HFFc6 (cell line): ENCODE measurements around the gene LIMS1. TPM values are rescaled to one million over a fixed set of nuclear protein-coding genes. Genes with fewer than 3 reads are reported as not detected.
A peak's percentile ranks its signal among the peaks of the same experiment; 100 is the strongest.
"Not testable (repeated sequence)": the region's sequence is repeated elsewhere in the genome, so short reads cannot be mapped to it uniquely, and the experiment has no call there.

Experiments used
- DNase-seq: peaks from one replicate; pipeline ENCODE4 v3.0.0-alpha.2; 2018
- H3K27ac Mint-ChIP-seq: 2 replicates; pipeline ENCODE4 v1.8.0; 2020; ENCODE audit warnings: mild to moderate bottlenecking, mixed read lengths
- H3K27me3 Mint-ChIP-seq: 2 replicates; pipeline ENCODE4 v1.8.0; 2021; ENCODE audit warnings: mild to moderate bottlenecking, moderate library complexity, mixed read lengths; ENCODE audit not compliant: insufficient read depth
- H3K36me3 Mint-ChIP-seq: 2 replicates; pipeline ENCODE4 v1.8.0; 2021; ENCODE audit warnings: low read depth, mixed read lengths
- H3K4me1 Mint-ChIP-seq: 2 replicates; pipeline ENCODE4 v1.8.0; 2020; ENCODE audit warnings: low read depth, mixed read lengths
- H3K4me3 Mint-ChIP-seq: 2 replicates; pipeline ENCODE4 v1.8.0; 2020; ENCODE audit warnings: mild to moderate bottlenecking, moderate library complexity, mixed read lengths
- H3K9me3 Mint-ChIP-seq: 2 replicates; pipeline ENCODE4 v1.8.0; 2020; ENCODE audit warnings: mild to moderate bottlenecking, mixed read lengths
- total RNA-seq, 6 experiments: library from RNA; stranded (reverse); fragmentation: NEBNext Ultra II Directional; extraction: Animal tissue kit (Norgen Biotek cat#: 25700); gene quantifications; 2 replicates in 1 of 6; 3 replicates in 5 of 6; pipeline ENCODE4 v1.2.3, GENCODE V29; 2021

The LIMS1 gene
- total RNA-seq, 6 experiments from 2014 or later: 57.0 to 58.7 (median 57.8) TPM

GRCh38 chr2:108657517-108657916, 123.2 kb downstream of the LIMS1 start:
- not testable (repeated sequence) for H3K27ac Mint-ChIP-seq, H3K36me3 Mint-ChIP-seq, H3K27me3 Mint-ChIP-seq, DNase-seq, H3K9me3 Mint-ChIP-seq, H3K4me3 Mint-ChIP-seq
- peaks cover 40% of the 10 kb centered on the region for H3K4me1 Mint-ChIP-seq

- not testable (repeated sequence) for H3K4me3 Mint-ChIP-seq, H3K27ac Mint-ChIP-seq, H3K27me3 Mint-ChIP-seq, H3K36me3 Mint-ChIP-seq, DNase-seq, H3K9me3 Mint-ChIP-seq
- peaks cover 42% of the 10 kb centered on the region for H3K4me1 Mint-ChIP-seq
Observed at GRCh38 chr2:108658553-108658952, 124.3 kb downstream of the LIMS1 start.

DNA sequence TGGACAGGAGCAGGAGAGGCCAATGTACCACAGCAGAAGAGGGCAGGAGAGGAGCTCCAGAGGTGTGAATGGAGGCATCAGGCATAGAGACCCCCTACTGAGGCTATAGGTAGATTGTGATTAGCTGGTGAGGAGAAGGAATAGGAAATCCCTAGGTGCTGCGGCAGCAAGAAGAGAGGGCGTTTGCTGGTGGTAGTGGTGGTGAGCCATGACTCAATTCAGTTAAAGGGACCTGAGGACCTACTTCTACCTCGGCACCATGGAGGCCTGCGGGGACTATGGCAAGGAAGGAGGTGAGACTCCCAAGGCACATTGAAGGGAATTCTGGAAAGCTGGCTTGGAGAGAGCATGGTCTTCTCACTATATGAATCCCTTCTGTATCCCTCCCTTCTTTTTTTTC, 127.2 kb downstream of the LIMS1 start:
- not testable (repeated sequence) for H3K36me3 Mint-ChIP-seq, H3K27me3 Mint-ChIP-seq, H3K4me3 Mint-ChIP-seq, H3K9me3 Mint-ChIP-seq, DNase-seq
- Mint-ChIP-seq H3K27ac (peak overlapping the region; percentile 82), H3K4me1 (peaks cover 31% of the 10 kb centered on the region)

- DNase-seq: peak; percentile 85
- H3K36me3 Mint-ChIP-seq, H3K27me3 Mint-ChIP-seq, H3K9me3 Mint-ChIP-seq: not testable (repeated sequence)
- peak overlapping the region; percentile 82 for H3K27ac Mint-ChIP-seq
- peak overlapping the region; percentile 41 for H3K4me3 Mint-ChIP-seq
- peaks cover 30% of the 10 kb centered on the region for H3K4me1 Mint-ChIP-seq
Observed at GRCh38 chr2:108662207-108662612, 127.9 kb downstream of the LIMS1 start.

DNA sequence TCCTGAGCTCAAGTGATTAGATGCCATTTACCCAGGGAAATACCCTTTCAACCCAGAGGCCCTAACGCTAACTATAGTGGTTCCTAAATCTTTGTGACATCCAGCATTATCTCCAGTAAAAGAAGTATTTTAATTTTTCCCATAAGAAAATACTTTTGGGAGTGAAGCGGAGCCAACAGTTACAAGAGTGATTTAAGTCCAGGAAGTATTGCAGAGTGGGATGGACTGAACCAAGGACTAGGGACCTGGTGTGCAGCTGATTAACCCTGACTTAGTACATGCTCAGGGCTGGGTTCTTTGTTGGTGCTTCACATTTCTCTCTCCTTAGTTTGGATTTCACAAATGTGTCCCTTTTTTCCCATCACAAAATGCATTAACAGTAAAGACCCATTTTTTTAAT, 129.1 kb downstream of the LIMS1 start:
- not testable (repeated sequence) for DNase-seq, H3K4me3 Mint-ChIP-seq, H3K27me3 Mint-ChIP-seq, H3K36me3 Mint-ChIP-seq, H3K9me3 Mint-ChIP-seq
- Mint-ChIP-seq H3K4me1 (peaks cover 26% of the 10 kb centered on the region), H3K27ac (peak overlapping the region; percentile 82; the same call in 1 of the 2 replicates)

DNA sequence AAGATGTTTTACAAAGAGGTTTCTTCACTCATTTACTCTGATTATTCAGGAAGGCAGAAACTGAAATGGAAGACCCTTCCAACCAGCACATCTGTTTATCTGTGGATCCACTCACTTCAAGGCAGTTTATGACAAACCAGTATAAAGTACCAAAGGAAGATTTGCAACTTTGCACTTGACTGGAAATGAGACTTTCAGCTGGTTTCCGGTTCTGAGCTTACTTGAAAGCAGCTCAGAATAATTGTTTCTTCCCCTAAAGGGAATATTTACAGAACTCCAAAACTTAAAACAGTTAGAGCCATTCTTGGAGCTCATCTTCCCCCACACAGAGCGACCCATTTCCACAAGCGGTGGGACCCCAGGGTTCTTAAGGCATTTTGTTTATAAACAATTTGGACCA, 129.8 kb downstream of the LIMS1 start:
- not testable (repeated sequence) for H3K36me3 Mint-ChIP-seq, H3K9me3 Mint-ChIP-seq, H3K4me3 Mint-ChIP-seq, H3K27ac Mint-ChIP-seq, H3K27me3 Mint-ChIP-seq, DNase-seq
- H3K4me1 Mint-ChIP-seq: peaks cover 26% of the 10 kb centered on the region

DNA sequence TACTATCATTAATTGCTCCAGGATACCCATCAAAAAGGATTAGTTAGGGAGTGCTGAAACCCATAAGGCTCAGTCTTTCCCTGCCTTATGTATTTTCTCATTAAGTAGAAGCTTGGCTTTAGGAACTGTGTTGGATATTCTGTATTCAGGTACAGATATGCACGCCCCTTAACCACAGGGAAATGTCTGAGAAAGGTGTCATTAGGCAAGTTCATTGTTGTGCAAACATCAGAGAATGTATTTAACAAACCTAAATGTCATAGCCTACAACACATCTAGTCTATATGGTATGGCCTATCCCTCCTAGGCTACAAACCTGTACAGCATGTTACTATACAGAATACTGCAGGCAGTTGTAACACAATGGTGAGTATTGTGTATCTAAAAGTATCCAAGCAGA, 130.7 kb downstream of the LIMS1 start:
- not testable (repeated sequence) for H3K36me3 Mint-ChIP-seq

GRCh38 chr2:108665975-108666374, 131.7 kb downstream of the LIMS1 start:
- not testable (repeated sequence) for H3K4me3 Mint-ChIP-seq, DNase-seq, H3K36me3 Mint-ChIP-seq, H3K27me3 Mint-ChIP-seq, H3K9me3 Mint-ChIP-seq
- H3K4me1 Mint-ChIP-seq: peaks cover 26% of the 10 kb centered on the region
- peak overlapping the region; percentile 64 for H3K27ac Mint-ChIP-seq

More for the DNA sequence above, 130.7 kb downstream of the LIMS1 start:
- peaks cover 26% of the 10 kb centered on the region for H3K4me1 Mint-ChIP-seq
- not testable (repeated sequence) for H3K27me3 Mint-ChIP-seq, H3K9me3 Mint-ChIP-seq, H3K27ac Mint-ChIP-seq, H3K4me3 Mint-ChIP-seq, DNase-seq

GRCh38 chr2:108667140-108667539, 132.9 kb downstream of the LIMS1 start:
- H3K9me3 Mint-ChIP-seq, DNase-seq: not testable (repeated sequence)

DNA sequence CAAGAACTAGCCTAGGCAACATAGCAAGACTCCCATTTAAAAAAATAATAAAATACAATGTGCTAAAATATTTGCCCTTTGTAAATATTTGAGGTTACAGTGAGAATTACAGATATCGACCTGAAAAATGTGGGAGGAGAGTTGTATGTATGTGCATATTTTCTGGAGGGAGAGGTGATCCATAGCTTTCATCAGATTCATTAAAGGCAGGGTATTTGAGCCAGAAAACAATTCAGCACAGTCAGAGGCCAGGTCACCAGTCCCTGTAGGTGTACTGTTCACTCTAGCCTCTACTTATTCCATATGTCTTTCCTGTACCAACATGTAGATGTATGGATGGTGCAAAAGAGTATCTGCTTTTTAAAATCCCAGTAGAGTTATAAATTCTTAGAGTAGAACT, 136.0 kb downstream of the LIMS1 start:
- H3K4me1 Mint-ChIP-seq, H3K27me3 Mint-ChIP-seq, H3K4me3 Mint-ChIP-seq, H3K36me3 Mint-ChIP-seq, H3K27ac Mint-ChIP-seq, DNase-seq, H3K9me3 Mint-ChIP-seq: not testable (repeated sequence)

More at GRCh38 chr2:108667140-108667539, 132.9 kb downstream of the LIMS1 start:
- peaks cover 15% of the 10 kb centered on the region for H3K4me1 Mint-ChIP-seq
- H3K36me3 Mint-ChIP-seq, H3K27me3 Mint-ChIP-seq, H3K4me3 Mint-ChIP-seq, H3K27ac Mint-ChIP-seq: not testable (repeated sequence)

DNA sequence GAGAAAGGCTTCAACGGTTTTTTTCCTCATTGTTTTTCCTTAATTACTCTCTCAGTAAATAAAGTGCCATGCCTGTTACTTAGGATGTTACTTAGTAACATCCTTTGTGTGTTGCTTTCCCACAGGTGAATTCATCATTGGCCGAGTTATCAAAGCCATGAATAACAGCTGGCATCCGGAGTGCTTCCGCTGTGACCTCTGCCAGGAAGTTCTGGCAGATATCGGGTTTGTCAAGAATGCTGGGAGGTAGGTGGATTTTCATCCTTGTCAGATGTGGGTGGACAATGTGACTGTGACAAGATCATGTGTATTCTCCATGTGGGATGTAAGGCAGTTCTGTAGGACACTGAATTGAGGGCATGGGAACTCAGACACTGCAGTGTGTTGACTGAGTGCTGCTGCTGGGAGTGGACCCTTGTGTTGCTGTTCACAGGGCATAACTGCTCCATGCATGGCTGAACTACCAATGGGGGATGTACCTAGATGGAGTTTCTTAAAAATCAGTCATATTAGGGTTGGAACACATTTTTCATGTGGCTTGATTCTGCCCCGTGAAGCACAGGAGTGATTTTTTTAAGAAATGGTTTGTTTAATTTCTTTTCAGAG, 138.0 kb downstream of the LIMS1 start:
- not testable (repeated sequence) for H3K9me3 Mint-ChIP-seq, H3K36me3 Mint-ChIP-seq, H3K4me1 Mint-ChIP-seq, H3K4me3 Mint-ChIP-seq, DNase-seq, H3K27me3 Mint-ChIP-seq, H3K27ac Mint-ChIP-seq

- peaks cover 29% of the 10 kb centered on the region for H3K4me1 Mint-ChIP-seq
- not testable (repeated sequence) for H3K9me3 Mint-ChIP-seq, H3K27me3 Mint-ChIP-seq
Observed at GRCh38 chr2:108676522-108676921, 142.3 kb downstream of the LIMS1 start.

DNA sequence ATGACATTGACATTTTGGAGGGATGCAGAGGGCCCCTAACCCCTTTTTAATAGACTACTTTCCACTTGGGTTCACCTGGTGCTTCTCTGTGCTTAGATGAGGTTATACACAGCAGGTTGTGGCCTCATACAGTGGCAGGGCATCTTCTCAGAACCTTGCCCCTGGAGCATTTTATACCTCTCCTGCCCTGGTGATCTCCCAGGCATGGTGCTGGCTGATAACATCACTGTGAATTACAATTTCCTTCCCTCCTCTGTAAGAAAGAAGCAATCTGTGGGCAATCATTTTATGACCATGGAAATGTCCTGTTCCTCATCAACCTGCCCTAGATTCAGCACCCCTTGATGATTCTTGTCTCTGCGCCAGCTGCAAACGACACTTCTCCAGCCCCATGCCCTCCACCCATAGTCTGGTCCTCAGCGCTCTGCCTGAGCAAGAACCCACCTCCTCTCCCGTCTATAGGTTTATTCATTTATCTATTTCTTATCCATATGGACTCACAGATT, 143.0 kb downstream of the LIMS1 start:
- H3K4me3 Mint-ChIP-seq, H3K27me3 Mint-ChIP-seq, H3K36me3 Mint-ChIP-seq, DNase-seq, H3K27ac Mint-ChIP-seq, H3K9me3 Mint-ChIP-seq: not testable (repeated sequence)
- peaks cover 29% of the 10 kb centered on the region for H3K4me1 Mint-ChIP-seq

More at GRCh38 chr2:108676522-108676921, 142.3 kb downstream of the LIMS1 start:
- not testable (repeated sequence) for DNase-seq, H3K27ac Mint-ChIP-seq, H3K36me3 Mint-ChIP-seq, H3K4me3 Mint-ChIP-seq

- peaks cover 29% of the 10 kb centered on the region for H3K4me1 Mint-ChIP-seq
- not testable (repeated sequence) for H3K36me3 Mint-ChIP-seq, H3K27me3 Mint-ChIP-seq, H3K9me3 Mint-ChIP-seq
- peak overlapping the region; percentile 42 for H3K27ac Mint-ChIP-seq
- peak overlapping the region; percentile 10 for H3K4me3 Mint-ChIP-seq
- peak; percentile 47 for DNase-seq
Observed at GRCh38 chr2:108678198-108678651, 144.0 kb downstream of the LIMS1 start.
